Spleen (tissue), 11 donors: ENCODE data around the gene XPNPEP2. TPM values are rescaled to one million over a fixed set of nuclear protein-coding genes. Genes with fewer than 3 reads are reported as not detected.

Experiments used
- DNase-seq: peaks from one replicate; pipeline ENCODE4 v3.0.0-alpha.2; 2020
- H3K27ac ChIP-seq, 8 donors: fragments of 200-600 bp; sonication (generic) in 7 of 8; 1 replicate in 4 of 8; 2 replicates in 4 of 8; pipeline versions ENCODE4 v1.5.0 to v1.8.0; 2016 to 2021; ENCODE audit warnings: inconsistent platforms in 4 of 8, mild to moderate bottlenecking in 4 of 8, moderate library complexity in 1 of 8
- H3K27me3 ChIP-seq, 7 donors: fragments of 200-600 bp; sonication (generic) in 6 of 7; replicated peaks in 1 of 7; 1 replicate in 4 of 7; 2 replicates in 3 of 7; pipeline versions ENCODE4 v1.5.0 to v1.8.0; 2016 to 2021; ENCODE audit warnings: inconsistent platforms in 3 of 7, mild to moderate bottlenecking in 1 of 7
- H3K36me3 ChIP-seq, 6 donors: fragments of 200-600 bp; sonication (generic) in 5 of 6; 1 replicate in 4 of 6; 2 replicates in 2 of 6; pipeline versions ENCODE4 v1.5.0 to v1.8.0; 2016 to 2021; ENCODE audit warnings: inconsistent platforms in 2 of 6
- H3K4me1 ChIP-seq, 6 donors: fragments of 200-600 bp; sonication (generic) in 5 of 6; 1 replicate in 3 of 6; 2 replicates in 3 of 6; pipeline versions ENCODE4 v1.5.0 to v1.8.0; 2016 to 2021; ENCODE audit warnings: inconsistent platforms in 3 of 6
- H3K4me3 ChIP-seq, 8 donors: fragments of 200-600 bp; sonication (generic) in 7 of 8; 1 replicate in 4 of 8; 2 replicates in 4 of 8; pipeline versions ENCODE4 v1.5.0 to v1.8.0; 2016 to 2021; ENCODE audit warnings: inconsistent platforms in 4 of 8, mild to moderate bottlenecking in 4 of 8, moderate library complexity in 2 of 8
- H3K9me3 ChIP-seq, 8 donors: fragments of 200-600 bp; sonication (generic) in 7 of 8; 1 replicate in 4 of 8; 2 replicates in 4 of 8; pipeline versions ENCODE4 v1.5.0 to v1.8.0; 2016 to 2021; ENCODE audit warnings: inconsistent platforms in 4 of 8
- CTCF ChIP-seq, 11 experiments: fragments of 200-600 bp in 7 of 11; fragments of 450-650 bp in 4 of 11; sonication (generic) in 4 of 11; IDR thresholded peaks in 8 of 11; conservative IDR thresholded peaks in 3 of 11; 1 replicate in 7 of 11; 2 replicates in 4 of 11; pipeline versions ENCODE4 v1.4.0 to v1.8.0; 2016 to 2021; ENCODE audit warnings: antibody characterized with exemption in 11 of 11, inconsistent platforms in 4 of 11, mild to moderate bottlenecking in 1 of 11
- POLR2A ChIP-seq, 3 donors: fragments of 450-650 bp; IDR thresholded peaks; one replicate each; pipeline ENCODE4 v1.5.1; 2017; ENCODE audit warnings: antibody characterized with exemption in 3 of 3, mild to moderate bottlenecking in 1 of 3
- POLR2AphosphoS5 ChIP-seq, 3 donors: sonication (generic); formaldehyde crosslinking; IDR thresholded peaks; one replicate each; pipeline ENCODE4 v1.5.1; 2017; ENCODE audit warnings: antibody characterized with exemption in 3 of 3
- WGBS, 5 donors: extraction: QIAGEN DNeasy Blood & Tissue Kit in 3 of 5; methylation state at CpG; one replicate each; pipeline versions ENCODE4 v1.1.5 to v1.1.7; 2013 to 2018; 5-methylcytosine and 5-hydroxymethylcytosine counted together
- intact Hi-C: fragments of 100-400 bp; cut with DNase I; formaldehyde crosslinking; loops from one replicate; pipeline ENCODE4 v1.15.0; 2023; ENCODE audit warnings: low total_unique reads
- polyA plus RNA-seq, 3 donors: library from polyadenylated mRNA; stranded (reverse); fragments of 200-250 nt; gene quantifications; one replicate each; pipeline ENCODE4 v1.2.1, GENCODE V29; 2013
- small RNA-seq, 4 donors: library from RNA; depleted of rRNA; stranded (forward); fragments of <200 nt; gene quantifications; one replicate each; pipeline ENCODE3, GENCODE V24; 2016
- total RNA-seq, 7 donors: library from RNA; depleted of rRNA in 3 of 7; stranded (reverse); fragments of >200 nt in 3 of 7; fragmentation: NEBNext Ultra II Directional in 4 of 7; extraction: Animal tissue kit (Norgen Biotek cat#: 25700) in 4 of 7; gene quantifications; one replicate each; pipeline versions ENCODE4 v1.1.0 to v1.2.1, GENCODE V29; 2016 to 2021
- donor health status: healthy with polysubstance abuse.
- donor health status: DM: no; HTN: no; CAD: no; lungs with moderate emphysema.
- donor health status: DM: no; HTN: no; CAD: no.
- donor health status: Bipolar disorder and iron deficiency.
- donor health status: healthy.
- donor health status: DM: no; HTN: no; CAD: no.
- donor health status: DM: yes; HTN: yes; CAD: no.

The XPNPEP2 gene
- total and polyA plus RNA-seq, 10 donors = 0.09 to 0.74 (median 0.21) TPM

- H3K27ac ChIP-seq = peak overlapping the region in 4 of 8 donors; percentile 0 to 58 (median 30)
- WGBS, 5 donors = 70 to 86% (median 79%) methylated on average over 7 of the region's 7 CpGs
- H3K27me3 ChIP-seq = no peaks in the 10 kb centered on the region
- H3K4me3 ChIP-seq = no peak overlapping the region
- intact Hi-C loops = no loop called here
- DNase-seq = no peak
- H3K36me3 ChIP-seq = peaks cover 0 to 31% (median 6%) of the 10 kb centered on the region in 6 donors
- H3K9me3 ChIP-seq = no peaks in the 10 kb centered on the region
- TF ChIP-seq CTCF (IDR thresholded peaks at IDR 0.05 in 8 of 11, conservative IDR thresholded peaks at IDR 0.05 in 3 of 11) (no peak), POLR2A (IDR thresholded peaks at IDR 0.05) (no peak), POLR2AphosphoS5 (IDR thresholded peaks at IDR 0.05) (no peak)
- no peaks in the 10 kb centered on the region for H3K4me1 ChIP-seq
Observed at GRCh38 chrX:129808829-129809796, 70.3 kb downstream of the XPNPEP2 start.

DNA sequence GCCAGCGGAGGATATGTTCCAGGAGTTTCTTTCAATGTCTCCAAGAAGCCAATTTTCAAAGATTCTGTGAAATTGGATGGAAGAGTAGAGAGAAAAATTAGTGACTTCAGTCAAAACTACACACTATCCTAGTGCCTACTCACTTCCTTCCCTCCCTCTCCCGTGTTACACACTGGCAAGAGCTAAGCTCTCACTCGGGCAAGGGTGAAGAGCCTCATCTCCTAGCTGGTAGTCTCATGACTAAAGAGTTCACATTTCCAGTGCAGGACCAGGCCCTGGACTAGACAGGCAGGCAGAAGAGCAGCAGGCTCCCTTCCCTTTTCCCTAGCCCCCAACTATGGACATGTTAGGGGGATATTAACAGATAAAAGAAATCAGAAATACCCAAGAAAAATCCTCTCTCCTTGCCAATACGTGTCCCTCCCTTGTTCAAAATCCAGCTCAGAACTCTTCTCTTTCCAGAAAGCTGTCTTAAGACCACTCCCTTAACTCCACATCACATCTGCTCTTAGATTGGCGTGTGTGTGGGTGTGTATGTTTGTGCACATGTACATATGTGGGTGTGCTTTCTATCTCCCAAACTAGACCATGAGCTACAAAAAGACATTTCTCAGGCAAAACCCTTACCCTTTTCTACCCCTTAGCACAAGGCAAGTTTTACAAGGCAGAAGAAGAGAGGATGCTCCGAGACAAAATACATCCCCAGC, 75.0 kb downstream of the XPNPEP2 start:
- Histone ChIP-seq H3K36me3 (peaks cover 0 to 12% (median 0%) of the 10 kb centered on the region in 6 donors), H3K4me3 (no peak overlapping the region), H3K9me3 (no peaks in the 10 kb centered on the region), H3K27ac (no peak overlapping the region), H3K4me1 (no peaks in the 10 kb centered on the region), H3K27me3 (no peaks in the 10 kb centered on the region)
- 56 to 93% (median 84%) methylated on average over 6 of the region's 6 CpGs for WGBS, 5 donors
- TF ChIP-seq POLR2AphosphoS5 (IDR thresholded peaks at IDR 0.05) = no peak
- no peak for TF ChIP-seq POLR2A (IDR thresholded peaks at IDR 0.05)
- no peak for TF ChIP-seq CTCF (IDR thresholded peaks at IDR 0.05 in 8 of 11, conservative IDR thresholded peaks at IDR 0.05 in 3 of 11)
- intact Hi-C loops = no loop called here
- DNase-seq = no peak

- 81 to 100% (median 93%) methylated on average over 2 of the region's 2 CpGs for WGBS, 5 donors
- H3K27me3 ChIP-seq = no peaks in the 10 kb centered on the region
- peaks cover 0 to under 1% (median 0%) of the 10 kb centered on the region in 6 donors for H3K36me3 ChIP-seq
- TF ChIP-seq POLR2AphosphoS5 (IDR thresholded peaks at IDR 0.05) (no peak), CTCF (IDR thresholded peaks at IDR 0.05 in 8 of 11, conservative IDR thresholded peaks at IDR 0.05 in 3 of 11) (no peak), POLR2A (IDR thresholded peaks at IDR 0.05) (no peak)
- intact Hi-C loops = no loop called here
- no peak overlapping the region for H3K4me3 ChIP-seq
- H3K4me1 ChIP-seq = peaks cover 0 to 3% (median 0%) of the 10 kb centered on the region in 6 donors
- no peak for DNase-seq
- no peaks in the 10 kb centered on the region for H3K9me3 ChIP-seq
- H3K27ac ChIP-seq = no peak overlapping the region
Observed at GRCh38 chrX:129818123-129818522, 79.3 kb downstream of the XPNPEP2 start.

Small RNA genes within 50 kb of the gene (small RNA-seq; reads per million reads assigned to genes)
- 0 reads per million in 4 donors for gene RF00017

Other genes starting within 250 kb of the XPNPEP2 start
- gene SMARCA1, start 215.5 kb upstream of the XPNPEP2 start, total RNA-seq = 10 to 100 TPM; 13.3 to 25.3 (median 17.1) TPM
- 1 to 10 TPM; 2.5 to 4.6 (median 3.1) TPM for gene SMARCA1, start 215.5 kb upstream of the XPNPEP2 start, polyA plus RNA-seq
- 10 to 100 TPM; 10.1 to 16.9 (median 15.3) TPM for gene OCRL, start 198.7 kb upstream of the XPNPEP2 start, total RNA-seq
- gene OCRL, start 198.7 kb upstream of the XPNPEP2 start, polyA plus RNA-seq = 1 to 10 TPM; 3.2 to 5.4 (median 4.6) TPM
- 1 to 10 TPM in 1 of 7 donors, under 1 TPM in 4, not detected in 2; 0.09 to 2.0 (median 0.39) TPM for gene APLN, start 84.0 kb upstream of the XPNPEP2 start, total RNA-seq
- under 1 TPM; 0.18 to 0.33 (median 0.19) TPM for gene APLN, start 84.0 kb upstream of the XPNPEP2 start, polyA plus RNA-seq
- gene SASH3, start 41.0 kb downstream of the XPNPEP2 start, total RNA-seq = 100 to 1,000 TPM; 126 to 204 (median 147) TPM
- 100 to 1,000 TPM; 111 to 142 (median 138) TPM for gene SASH3, start 41.0 kb downstream of the XPNPEP2 start, polyA plus RNA-seq
- gene ZDHHC9, start 104.9 kb downstream of the XPNPEP2 start, total RNA-seq = 1 to 10 TPM; 4.9 to 9.2 (median 5.9) TPM
- gene ZDHHC9, start 104.9 kb downstream of the XPNPEP2 start, polyA plus RNA-seq = 1 to 10 TPM; 1.2 to 1.9 (median 1.9) TPM
- gene UTP14A, start 167.2 kb downstream of the XPNPEP2 start, total RNA-seq = 10 to 100 TPM; 12.6 to 17.3 (median 14.6) TPM
- 10 to 100 TPM; 11.2 to 14.0 (median 12.3) TPM for gene UTP14A, start 167.2 kb downstream of the XPNPEP2 start, polyA plus RNA-seq
- gene BCORL1, start 243.7 kb downstream of the XPNPEP2 start, total RNA-seq = 10 to 100 TPM in 5 of 7 donors, 1 to 10 TPM in 2; 6.5 to 18.1 (median 16.6) TPM
- 1 to 10 TPM in 1 of 3 donors, under 1 TPM in 2; 0.85 to 3.5 (median 0.86) TPM for gene BCORL1, start 243.7 kb downstream of the XPNPEP2 start, polyA plus RNA-seq